Activated CD4-positive, alpha-beta T cell treated with anti-CD3 and anti-CD28 coated beads for 24 hours (primary cell): ENCODE measurements around the gene BARX2.
"Not testable (repeated sequence)": the region's sequence is repeated elsewhere in the genome, so short reads cannot be mapped to it uniquely, and the experiment has no call there.

ENCODE experiments used
- DNase-seq, 2 donors: peaks; one replicate each; pipeline ENCODE4 v3.0.0-alpha.2; 2020; ENCODE audit warnings: low read depth in 2 of 2

BARX2 gene, protein sequence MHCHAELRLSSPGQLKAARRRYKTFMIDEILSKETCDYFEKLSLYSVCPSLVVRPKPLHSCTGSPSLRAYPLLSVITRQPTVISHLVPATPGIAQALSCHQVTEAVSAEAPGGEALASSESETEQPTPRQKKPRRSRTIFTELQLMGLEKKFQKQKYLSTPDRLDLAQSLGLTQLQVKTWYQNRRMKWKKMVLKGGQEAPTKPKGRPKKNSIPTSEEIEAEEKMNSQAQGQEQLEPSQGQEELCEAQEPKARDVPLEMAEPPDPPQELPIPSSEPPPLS

DNA sequence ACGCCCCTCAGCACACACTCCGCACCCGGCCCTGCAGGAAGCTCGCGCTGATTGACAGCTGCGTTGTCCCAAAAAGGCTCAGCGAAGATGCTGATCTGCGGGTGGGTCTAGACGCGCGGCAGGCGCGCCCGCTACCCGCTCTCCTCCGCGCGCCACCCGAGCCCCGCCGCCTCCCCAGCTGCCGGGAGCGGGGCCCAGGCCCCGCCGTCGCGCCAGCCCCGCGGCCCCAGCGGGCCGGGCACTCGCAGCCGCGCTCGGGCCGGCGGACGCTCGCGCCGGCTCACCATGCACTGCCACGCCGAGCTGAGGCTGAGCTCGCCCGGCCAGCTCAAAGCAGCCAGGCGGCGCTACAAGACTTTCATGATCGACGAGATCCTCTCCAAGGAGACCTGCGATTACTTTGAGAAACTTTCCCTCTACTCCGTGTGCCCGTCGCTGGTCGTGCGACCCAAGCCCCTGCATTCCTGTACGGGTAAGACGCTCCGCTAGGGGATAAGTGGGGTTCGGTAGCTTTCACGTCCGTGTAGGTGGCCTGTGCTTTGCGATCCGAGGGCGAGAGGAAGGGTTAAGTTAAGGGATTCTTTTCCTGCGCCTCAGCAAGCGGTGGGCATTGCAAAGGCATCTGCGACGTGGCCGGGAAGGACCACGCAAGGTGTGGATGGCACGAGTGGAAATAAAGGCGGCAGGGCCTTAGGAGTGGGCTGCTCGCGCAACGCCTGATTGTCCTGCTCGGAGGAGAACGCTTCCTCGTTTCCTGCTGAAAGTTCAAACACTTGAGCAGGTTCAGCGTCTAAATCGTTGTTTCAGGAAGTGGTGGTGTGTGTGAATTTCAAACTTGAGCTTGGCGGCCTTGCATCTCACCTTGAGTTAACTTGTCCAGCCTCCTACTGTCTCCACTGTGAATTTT is at the start of gene BARX2:
BARX2 (plus strand) TSS at position 98 of the 907 bp plus-strand sequence; CDS start at position 286, 188 bp downstream.
- peak; percentile 4 to 7 for DNase-seq

DNA sequence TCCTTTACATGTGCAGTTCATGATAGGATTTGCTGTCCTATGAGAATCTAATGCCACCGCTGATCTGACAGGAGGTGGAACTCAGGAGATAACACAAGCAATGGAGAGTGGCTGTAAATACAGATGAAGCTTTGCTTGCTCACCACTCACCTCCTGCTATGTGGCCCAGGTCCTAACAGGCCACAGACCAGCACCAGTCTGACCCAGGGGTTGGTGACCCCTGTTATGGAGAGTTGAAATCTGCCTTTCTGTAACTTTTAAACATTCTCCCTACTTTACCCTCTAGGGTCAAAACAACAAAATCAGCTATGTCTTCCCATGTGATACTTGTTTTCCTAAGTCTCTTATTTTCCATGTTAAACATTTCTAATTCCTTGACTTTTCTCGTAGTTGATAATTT is 48.7 kb upstream of the BARX2 start:
- no peak for DNase-seq

DNA sequence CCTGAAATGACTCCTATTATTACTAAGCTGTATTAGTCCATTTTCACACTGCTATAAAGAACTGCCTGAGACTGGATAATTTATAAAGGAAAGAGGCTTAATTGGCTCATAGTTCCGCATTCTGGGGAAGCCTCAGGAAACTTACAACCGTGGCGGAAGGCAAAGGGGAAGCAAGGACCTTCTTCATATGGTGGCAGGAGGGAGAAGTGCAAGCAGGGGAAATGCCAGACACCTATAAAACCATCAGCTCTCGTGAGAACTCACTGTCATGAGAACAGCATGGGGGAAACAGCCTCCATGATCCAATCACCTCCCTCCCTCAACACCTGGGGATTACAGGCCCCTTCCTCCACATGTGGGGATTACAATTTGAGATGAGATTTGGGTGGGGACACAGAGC is 47.9 kb upstream of the BARX2 start:
- not testable (repeated sequence) for DNase-seq

- no peak for DNase-seq
Observed at GRCh38 chr11:129328756-129329155, 46.9 kb upstream of the BARX2 start.

DNA sequence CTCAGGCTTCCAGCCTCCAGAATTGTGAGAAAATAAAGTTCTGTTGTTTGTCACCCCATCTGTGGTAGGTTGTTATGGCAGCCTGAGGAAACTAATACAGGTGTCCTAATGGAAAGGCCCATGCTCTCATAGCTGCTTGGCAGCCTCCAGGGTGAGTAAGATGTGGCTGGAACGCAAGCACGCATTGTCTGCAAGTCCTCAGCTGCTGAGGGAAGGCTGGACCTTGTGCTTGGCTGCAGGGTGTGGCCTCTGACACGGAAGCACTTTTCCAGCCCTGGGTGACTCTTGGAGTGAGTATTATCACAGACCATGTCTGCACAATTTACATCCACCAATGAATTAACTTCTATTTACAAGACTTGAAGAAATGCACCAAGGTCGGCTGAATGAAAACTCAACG is 44.4 kb upstream of the BARX2 start:
- no peak for DNase-seq

DNA sequence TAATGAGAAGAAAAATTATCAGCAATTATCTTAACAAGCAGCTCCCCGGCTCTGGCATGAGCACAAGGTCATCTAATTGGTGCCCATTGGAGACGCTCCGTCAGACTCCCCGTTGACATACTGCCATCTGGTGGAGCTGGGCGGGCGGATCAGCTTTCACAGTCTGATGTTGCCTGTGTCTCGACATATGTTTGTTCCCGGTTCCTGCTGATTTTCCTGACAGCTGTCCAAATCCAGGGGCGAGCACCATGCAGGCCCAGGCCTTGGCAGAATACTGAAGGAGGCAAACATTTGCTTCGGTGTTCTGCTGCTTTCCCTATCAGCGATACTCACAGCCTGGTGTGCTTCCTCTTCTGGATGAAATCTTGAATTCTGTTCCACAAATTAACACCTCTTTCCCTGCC is 43.8 kb upstream of the BARX2 start:
- peak; percentile 44 to 62 for DNase-seq

DNA sequence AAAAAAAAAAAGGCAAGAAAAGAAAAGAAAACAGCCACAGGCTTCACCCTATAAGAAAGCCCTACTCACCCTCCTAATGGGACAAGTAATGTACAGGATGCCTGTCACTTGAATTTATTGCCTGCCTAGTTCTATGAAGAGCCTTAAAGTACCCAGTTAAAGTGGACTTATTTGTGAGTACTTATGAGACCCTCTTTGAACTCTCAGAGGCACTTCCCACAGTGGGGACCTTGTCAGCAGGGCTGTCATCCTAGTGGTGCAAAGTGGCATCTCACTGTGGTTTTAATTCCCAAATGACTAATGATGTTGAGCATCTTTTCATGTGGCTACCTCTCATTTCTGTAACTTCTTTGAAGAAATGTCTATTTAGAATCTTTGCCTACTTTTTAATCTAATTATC is 41.8 kb upstream of the BARX2 start:
- no peak for DNase-seq

- not testable (repeated sequence) for DNase-seq
Observed at GRCh38 chr11:129344301-129344940, 31.2 kb upstream of the BARX2 start.

- DNase-seq = no peak
Observed at GRCh38 chr11:129346916-129347315, 28.7 kb upstream of the BARX2 start.

DNA sequence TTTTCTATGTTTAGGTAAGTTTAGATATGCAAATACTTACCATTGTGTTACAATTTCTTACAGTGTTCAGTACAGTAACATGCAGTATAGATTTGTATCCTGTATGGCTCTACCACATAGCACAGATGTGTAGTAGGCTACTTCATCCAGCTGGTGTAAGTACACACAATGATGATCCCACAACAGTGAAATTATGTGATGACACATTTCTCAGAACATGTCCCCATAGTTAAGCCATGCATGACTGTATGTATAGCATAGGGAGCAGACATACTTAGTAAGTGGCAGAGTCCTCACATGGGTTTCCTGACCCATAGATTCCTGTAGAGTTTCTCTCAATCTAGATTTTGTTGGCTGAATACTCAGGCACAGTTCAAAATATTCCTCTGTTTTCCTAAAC is 26.8 kb upstream of the BARX2 start:
- DNase-seq = no peak

DNA sequence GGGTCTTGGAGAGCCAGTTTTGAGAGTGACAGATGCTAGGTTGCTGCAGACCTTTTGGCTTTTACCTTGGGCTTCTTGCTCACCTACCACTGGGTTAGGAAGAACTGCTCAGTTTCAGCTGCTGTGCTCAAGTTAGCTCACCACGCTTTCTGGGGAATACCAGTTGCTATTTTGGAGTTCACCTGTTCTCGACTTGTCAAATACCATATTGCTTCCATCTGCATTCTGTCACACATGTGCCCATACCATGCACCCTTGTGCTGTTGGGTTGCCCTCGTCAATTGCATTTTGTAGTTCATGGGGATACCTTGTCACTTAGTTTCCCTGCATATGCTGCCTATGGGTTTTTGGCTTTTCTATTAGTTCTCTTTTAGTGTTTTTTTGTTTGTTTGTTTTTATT is 23.0 kb upstream of the BARX2 start:
- DNase-seq = no peak

GRCh38 chr11:129354691-129355090 is 21.0 kb upstream of the BARX2 start:
- no peak for DNase-seq

GRCh38 chr11:129359748-129360147 is 15.9 kb upstream of the BARX2 start:
- DNase-seq = no peak

GRCh38 chr11:129364143-129364654 is 11.4 kb upstream of the BARX2 start:
- DNase-seq = peak; percentile 66 to 77

DNA sequence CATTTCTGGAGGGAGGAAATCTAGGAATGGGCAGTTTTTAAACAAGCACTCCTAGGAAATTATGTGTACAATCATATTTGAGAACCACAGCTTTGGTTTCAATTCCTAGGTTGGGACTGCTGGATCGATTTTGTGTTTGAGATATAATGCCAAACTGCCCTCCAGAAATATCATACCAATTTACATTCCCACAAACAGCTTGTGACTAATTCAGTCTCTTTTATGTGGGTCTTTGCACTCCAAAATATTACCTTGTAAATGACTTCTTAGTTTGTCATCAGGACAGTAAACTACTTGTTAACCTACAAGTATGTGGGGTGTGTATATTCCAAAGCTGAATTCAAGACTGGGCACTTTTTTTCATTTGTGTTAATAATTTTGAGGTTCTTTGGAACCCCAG is 9.8 kb upstream of the BARX2 start:
- DNase-seq = no peak

- no peak for DNase-seq
Observed at GRCh38 chr11:129366737-129367597, 8.7 kb upstream of the BARX2 start.

DNA sequence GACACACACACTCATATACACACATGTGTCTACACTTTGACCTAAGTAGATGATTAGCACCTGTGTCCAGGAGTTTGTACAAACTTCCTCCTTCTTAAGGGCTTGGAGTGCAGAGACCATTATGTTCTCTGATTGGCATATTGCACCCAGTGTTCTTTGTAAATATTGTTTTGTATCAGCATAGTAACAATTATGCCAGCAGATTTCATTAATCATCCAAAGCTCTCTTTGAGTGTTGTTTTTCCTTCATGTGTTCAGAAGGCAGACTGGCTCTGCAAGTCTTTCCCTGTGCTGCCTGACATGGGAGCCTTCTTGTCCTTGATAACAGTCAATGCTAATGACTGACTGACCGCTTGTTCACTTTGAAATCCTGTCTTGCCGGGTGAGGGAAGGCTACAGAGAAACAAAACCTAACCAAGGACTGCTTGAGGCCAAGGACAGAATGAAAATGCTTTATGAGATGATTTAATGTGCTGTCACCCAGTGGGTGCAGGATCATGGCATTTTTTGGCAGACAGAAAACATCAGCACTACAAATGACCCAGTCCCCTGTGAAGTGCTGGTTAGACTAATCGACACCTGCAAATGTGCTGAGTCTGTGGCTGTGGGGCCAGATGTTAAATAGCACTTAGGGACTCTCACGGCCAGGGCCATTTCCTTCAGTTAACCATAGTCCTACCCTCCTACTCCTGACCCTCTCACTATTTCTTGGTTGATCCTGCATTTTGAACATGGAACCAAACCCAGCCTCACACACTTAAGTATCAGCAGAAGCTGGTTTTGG is 6.6 kb upstream of the BARX2 start:
- no peak for DNase-seq

DNA sequence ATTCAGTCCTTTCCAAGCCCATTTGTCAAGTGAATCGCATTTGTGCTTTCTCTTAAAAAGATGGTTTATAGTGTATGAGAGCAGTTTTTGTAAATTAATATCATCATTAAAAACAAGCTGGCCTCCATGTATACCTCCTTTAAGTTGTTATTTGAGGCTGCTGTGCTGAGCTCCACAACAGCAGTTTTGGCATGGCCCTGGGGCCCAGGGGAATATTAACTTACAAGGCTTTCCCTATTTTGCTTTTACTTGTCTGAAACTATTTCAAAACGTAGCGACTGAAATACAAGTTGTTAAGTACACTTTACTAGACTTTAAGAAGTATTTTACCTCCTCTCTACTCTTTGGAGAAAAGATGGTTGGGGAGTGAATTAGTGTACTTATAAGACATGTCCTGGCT is 4.9 kb upstream of the BARX2 start:
- DNase-seq = no peak

DNA sequence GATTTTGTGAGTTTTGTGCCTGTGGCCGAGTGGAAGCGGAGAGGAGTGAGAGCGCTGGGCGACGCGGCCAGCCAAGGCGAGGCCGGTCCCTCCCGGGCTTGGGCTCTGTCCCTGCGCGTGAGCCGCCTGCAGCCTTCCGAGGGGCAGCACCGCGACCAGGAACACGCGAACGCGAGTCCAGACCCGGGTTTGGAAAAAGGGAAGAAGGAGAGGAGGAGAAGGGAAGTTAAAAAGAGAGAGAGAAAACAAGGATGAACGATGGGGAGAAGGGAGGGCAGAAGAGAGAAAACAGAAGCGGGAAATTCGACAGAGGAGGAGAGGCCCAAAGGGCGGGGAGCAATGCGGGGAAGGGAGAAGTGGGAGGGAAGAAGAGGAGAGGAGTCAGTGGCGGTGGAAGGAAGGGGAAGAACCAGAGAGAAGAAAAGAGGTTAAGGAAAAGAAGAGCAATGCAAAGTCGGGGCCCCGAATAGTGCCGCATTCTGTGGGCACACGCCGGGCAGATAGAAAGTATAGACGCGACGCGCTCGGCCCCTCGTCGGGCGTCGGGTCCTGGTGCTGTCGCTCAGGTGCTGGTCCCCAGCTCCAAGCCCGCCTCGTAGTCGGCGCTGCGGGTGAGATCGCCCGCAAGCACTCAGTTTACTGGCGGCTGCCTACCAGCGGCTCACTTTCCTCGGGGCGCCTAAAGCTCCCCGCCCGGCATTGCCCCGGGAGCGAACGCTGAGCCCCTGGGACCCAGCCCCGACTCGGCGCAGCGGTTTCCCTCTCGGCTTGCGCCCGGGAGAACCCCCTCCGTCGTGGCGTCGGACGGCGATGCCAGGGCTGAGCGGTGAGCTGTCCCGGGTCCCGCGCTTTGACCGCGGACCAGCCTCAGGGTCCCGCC is 2.8 kb upstream of the BARX2 start:
- no peak for DNase-seq
